ENCODE measurements around the gene LHPP.

LHPP gene

DNA sequence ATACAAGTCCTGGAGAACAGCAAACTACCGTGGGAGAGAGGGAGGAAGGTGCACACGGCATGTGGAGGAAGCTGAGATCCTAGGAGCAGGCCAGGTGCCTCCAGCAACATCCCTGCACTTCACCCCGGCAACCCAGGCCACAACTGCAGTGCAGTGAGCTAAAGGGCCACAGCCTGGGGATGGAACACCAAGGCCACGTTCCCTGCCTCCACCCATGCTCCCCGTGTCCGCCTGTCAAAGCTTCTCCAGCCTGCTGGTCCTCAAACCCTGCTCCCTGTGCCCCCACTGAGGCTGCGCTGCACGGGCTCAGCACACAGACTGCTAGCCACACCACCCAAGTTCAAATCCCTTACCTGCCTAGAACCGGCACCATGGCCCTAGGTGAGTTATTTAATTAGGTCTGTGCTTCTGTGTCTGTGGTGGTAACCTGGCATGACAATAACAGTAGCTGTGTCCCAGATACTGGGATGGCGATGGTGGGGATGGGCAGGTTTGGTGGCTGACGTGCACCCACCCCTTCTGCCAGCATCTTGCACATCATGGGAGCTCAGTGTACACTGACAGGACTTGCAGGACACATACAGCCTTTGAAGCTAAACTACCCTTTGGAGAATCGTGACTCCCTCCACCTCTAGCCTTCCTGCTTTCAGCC is 197.1 kb downstream of the LHPP start:
- TF ChIP-seq, protein P1, sequence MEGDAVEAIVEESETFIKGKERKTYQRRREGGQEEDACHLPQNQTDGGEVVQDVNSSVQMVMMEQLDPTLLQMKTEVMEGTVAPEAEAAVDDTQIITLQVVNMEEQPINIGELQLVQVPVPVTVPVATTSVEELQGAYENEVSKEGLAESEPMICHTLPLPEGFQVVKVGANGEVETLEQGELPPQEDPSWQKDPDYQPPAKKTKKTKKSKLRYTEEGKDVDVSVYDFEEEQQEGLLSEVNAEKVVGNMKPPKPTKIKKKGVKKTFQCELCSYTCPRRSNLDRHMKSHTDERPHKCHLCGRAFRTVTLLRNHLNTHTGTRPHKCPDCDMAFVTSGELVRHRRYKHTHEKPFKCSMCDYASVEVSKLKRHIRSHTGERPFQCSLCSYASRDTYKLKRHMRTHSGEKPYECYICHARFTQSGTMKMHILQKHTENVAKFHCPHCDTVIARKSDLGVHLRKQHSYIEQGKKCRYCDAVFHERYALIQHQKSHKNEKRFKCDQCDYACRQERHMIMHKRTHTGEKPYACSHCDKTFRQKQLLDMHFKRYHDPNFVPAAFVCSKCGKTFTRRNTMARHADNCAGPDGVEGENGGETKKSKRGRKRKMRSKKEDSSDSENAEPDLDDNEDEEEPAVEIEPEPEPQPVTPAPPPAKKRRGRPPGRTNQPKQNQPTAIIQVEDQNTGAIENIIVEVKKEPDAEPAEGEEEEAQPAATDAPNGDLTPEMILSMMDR (IDR thresholded peaks at IDR 0.05; ENCODE audit: insufficient read depth, low read depth, low read length, missing control alignments), result no peak
- H3K4me3 ChIP-seq (ENCODE audit: low read length), result no peak overlapping the region

DNA sequence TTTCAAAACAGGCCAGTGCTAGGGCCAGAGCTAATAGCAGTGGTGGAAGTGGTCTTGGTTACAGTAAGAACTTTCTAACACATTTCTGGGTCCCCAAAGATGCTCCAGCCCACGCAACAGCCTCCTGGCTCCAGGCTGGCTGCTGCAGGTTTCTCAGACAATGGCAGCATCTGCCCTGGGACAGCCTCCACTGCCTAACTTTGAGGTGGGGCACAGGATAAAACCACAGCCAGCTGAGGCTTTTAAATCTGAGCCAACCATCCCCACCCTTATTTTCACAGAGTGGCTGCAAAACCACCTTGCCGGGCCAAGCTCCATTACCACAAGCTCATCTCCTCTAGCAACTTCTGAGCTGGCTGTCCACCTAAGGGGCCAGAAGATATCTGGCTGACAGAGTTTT is 197.8 kb downstream of the LHPP start:
- DNase-seq (ENCODE audit: low read depth), result no peak
- TF ChIP-seq, protein P1 (IDR thresholded peaks at IDR 0.05; ENCODE audit: insufficient read depth, low read depth, low read length, missing control alignments), result no peak
- H3K4me3 ChIP-seq (ENCODE audit: low read length), result no peak overlapping the region

More for the DNA sequence above, 197.1 kb downstream of the LHPP start:
- DNase-seq (ENCODE audit: low read depth), result no peak

DNA sequence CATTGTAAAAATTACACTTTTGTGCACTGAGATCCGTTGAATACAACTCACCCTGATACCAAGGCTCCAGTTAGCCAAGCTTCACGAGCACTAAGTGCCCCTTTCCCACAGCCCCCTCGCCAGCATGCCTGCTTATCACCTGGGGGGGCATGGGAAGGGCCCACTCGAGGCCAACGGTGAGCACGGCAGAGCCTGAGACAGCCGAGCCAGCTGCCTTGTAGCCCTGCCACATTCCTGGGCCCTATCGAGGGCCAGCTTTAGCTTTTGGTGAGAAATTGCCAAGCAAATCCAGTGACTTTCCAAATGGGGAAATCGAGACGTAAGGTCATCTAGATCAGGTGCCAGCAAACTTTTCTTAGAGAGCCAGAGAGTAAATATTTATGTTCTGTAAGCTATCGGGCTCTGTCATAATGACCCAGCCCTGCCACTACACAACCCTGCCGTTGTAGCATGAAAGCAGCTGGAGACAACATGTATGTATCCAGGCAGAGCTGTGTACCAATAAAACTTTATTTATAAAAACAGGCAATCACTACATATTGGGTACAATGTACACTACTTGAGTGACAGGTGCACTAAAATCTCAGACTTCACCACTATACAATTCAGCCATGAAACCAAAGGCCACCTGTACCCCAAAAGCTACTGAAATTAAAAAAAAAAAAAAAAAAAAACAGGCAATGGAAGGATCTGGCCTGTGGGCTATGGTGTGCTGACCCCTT is 198.9 kb downstream of the LHPP start:
- TF ChIP-seq, protein P1 (IDR thresholded peaks at IDR 0.05; ENCODE audit: insufficient read depth, low read depth, low read length, missing control alignments), result no peak
- H3K4me3 ChIP-seq (ENCODE audit: low read length), result no peak overlapping the region
- DNase-seq (ENCODE audit: low read depth), result no peak

DNA sequence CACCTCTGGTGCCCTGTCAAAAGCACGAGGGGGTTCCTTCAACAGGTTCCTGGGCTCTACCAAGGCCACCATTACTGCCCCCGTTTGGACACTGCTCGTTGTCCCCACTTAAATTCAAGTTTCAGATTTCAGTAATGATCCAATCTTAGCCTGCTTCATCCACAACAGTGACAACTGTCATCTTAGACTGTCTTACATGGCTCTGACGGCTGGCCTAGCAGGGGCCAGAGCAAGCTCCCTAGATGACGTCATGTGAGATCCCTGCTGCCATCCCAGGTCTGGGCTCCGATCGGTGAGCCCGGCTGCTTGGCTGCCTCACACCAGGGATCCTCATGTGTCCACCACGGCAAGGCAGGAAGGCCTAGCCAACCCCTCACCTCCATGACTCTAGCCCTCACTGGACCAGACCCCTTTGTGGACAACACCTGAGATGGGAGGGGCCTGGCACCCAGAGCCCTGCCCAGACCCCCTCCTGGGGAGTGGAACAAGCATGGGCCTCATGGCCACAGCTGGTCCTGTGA is 200.1 kb downstream of the LHPP start:
- DNase-seq (ENCODE audit: low read depth), result no peak
- H3K4me3 ChIP-seq (ENCODE audit: low read length), result no peak overlapping the region
- TF ChIP-seq, protein P1 (IDR thresholded peaks at IDR 0.05; ENCODE audit: insufficient read depth, low read depth, low read length, missing control alignments), result no peak

DNA sequence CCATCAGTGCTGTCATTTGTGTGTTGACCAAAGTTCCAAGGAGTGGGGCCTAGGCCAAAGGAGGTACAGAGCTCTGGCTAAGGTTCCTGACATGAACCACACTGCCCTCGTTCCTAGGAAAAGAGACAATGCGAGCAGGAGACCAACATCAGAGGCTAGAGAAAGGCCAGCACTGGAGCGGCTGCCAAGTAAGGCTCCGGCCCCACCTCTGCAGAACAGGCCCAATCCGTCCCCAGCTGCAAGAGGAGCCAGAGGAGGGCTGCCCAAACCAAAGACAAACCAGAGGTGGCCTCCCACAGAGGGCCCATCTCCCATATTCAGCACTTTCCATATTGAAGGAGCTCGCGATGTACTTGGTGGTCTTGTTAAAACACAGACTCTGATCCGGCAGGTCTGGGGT is 201.6 kb downstream of the LHPP start:
- no peak overlapping the region for H3K4me3 ChIP-seq (ENCODE audit: low read length)
- TF ChIP-seq, protein P1 (IDR thresholded peaks at IDR 0.05; ENCODE audit: insufficient read depth, low read depth, low read length, missing control alignments), result no peak
- no peak for DNase-seq (ENCODE audit: low read depth)
